OCI-M1 (cell line): ENCODE data around the gene NKRF.
A peak's percentile ranks its signal among the peaks of the same experiment; 100 is the strongest.

ENCODE experiments used
- DNase-seq: peaks from one replicate; lab custom pipeline; 2025; lab: John Stamatoyannopoulos, UW

The NKRF gene

DNA sequence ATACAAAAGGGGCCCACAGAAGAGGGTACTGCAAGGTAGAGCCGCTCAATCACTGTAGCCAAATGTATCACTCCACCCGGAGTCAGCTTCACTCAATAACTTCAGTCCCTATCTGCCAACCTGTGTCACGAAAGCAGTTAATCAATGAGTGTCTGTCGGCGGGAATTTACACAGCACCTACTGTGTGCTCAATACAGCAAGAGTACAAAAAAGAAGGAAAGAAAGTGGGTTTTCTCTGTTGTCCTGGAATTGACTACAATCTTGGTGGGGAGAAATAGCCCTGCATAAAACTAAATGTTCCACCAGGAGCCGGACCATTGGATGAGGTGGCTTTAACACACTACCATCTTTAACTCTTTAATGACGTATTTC lies 780 bp upstream of the NKRF start:
- no peak for DNase-seq

- peak; percentile 28 for DNase-seq
These were observed 552 bp downstream of the NKRF start for GRCh38 chrX:119605464-119606279.

DNA sequence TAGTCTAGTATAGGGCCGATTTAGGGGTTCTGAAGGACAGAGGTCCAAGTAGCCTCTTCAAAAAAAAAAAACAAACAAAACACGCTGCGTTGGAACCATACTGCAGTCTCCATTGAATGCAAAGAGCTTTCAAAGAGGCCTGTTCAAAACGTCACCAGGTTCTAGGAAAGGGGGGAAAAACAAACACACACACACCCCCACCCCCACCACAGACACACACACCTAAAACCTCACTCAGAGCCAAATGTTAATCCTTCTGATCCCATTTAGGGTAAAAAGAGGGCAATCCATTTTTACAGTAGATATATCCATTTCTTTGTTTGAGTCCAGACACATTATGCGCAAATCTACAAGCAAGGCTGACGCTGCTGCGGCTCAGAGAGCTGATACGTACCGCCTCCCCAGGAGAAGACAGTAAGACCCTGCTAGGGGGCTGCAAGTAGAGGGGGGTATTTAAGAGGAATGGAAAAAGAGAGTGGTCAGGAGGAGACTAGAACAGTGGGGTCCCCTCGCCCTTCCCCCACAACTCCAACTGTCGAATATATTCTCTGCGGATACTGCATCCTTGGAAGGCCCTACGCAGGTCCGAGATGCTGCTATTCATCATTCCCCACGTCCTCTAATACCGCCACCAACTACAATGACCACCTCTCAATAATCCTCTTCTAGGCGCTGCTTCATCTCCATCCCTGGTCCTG lies 1.3 kb downstream of the NKRF start:
- DNase-seq: no peak

DNA sequence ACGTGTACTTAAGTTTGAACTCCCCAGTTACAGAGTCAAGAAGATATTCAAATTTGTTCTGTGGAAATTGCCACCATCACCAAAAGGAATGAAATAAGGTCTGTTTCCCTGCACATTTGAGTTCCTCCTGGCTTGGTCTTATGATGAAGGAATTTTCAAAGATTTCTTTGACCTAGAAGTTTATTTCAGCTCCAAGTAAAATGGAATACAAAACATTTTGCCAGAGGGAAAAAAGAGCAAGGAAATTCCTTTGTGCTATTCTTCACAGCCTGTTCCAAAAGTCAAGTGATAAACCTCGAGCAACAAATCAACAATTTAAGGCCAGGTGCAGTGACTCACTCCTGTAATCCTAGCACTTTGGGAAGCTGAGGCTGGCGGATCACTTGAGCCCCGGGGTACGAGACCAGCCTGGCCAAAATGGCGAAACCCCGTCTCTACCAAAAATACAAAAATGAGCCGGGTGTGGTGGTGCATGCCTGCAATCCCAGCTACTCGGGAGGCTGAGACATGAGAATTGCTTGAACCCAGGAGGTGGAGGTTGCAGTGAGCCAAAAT lies 3.4 kb downstream of the NKRF start:
- DNase-seq: no peak

DNA sequence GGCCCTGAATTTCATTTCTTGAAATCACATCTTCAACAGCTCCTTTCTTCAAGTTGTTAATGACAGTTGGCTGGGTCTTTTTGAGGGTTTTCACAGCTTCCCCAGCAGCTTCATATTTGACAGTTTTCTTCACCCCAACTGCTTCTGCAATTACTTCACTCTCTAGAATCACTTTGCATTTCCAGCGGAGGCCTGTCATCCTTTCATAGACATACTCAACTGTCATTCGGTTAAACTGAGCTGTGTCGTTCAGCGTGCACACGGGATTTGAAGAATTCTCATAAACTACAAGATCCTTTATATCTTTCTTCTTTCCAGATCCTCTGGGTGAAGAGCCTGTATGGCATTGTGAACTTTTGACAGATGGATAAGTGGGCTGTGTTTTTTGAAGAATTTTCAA lies 16.4 kb downstream of the NKRF start:
- DNase-seq: no peak

DNA sequence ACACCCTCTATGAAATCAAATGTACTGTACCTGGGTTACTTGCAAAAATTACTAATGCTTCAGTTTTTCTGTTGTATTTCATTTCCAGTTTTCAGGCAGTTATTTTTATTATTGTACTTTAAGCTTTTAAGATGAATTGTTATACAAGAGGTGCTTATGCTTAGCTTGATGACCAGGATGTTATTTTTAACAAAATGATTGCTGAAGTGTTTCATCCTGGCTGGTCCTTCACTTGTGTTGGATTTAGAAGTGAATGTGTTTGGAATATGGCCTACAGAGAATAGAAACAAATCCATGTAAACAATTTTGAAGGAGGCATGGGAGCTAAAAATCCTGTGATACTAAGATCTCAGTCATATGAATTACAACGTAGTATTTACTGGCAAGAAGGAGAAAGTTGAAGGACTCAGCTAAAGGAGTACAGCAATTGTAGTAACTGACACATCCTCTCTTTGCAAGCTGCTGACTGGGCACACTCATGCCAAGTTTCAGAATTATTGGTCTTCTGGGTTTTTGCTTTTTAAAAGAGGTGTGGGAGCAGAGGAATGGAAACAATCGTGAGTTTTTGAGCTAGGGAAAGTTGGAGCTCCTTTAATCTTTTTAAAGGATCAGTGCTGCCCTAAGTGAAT lies 22.7 kb downstream of the NKRF start:
- DNase-seq: no peak

DNA sequence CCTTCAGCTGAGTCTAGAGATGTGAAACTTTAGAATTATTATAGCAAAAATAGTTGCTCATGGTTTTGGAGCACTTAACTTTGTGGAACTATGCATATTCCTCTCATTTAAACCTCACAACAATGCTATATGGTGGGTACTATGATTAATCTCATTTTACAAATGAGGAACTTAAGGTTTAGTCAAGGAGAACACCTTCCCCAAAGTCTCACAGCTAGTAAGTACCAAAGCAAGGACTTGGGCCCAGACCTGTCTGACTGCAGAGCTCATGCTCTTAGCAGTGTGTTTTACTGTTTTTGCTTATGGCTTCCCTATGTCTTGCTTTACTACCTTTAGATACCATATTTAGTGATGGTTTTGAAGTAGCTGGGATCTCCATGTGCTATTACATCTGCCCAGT lies 26.8 kb downstream of the NKRF start:
- DNase-seq: no peak

- DNase-seq: peak; percentile 92
These were observed 31.6 kb downstream of the NKRF start, which contains the start of gene UBE2A for GRCh38 chrX:119574394-119575266. Gene UBE2A, plus strand, starts transcription at chrX:119574563. Its CDS starts 149 bp downstream, at chrX:119574712.

DNA sequence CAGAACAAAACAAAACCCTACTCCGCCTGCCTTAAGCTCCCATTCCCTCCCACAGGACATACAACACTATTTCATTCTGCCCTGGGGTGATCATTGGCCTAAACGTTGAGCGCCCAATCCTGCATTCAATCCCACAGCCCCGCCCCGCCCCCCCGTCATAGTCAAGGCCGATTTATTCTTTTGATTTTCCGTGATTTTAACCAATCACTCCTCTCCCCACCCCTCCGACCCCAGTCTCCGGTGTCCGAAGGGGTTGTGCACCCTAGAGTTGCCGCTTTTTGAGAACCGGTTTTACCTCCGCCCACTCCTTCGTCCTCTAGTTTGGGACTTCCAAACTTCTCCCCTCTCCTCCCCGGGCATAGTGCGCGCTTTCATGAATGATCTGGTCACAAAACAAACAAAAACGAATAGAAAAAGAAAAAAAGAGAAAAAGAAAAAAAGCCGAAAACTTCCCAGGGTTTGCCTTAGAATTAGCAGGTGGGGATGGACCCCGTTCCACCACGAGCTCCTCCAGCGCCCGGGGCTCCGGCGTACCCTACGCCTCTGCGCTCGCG lies 32.3 kb downstream of the NKRF start:
- peak; percentile 63 for DNase-seq

- DNase-seq: peak; percentile 21
These were observed 33.0 kb downstream of the NKRF start for GRCh38 chrX:119573222-119573621.

- no peak for DNase-seq
These were observed 35.8 kb downstream of the NKRF start for GRCh38 chrX:119570351-119570835.

- DNase-seq: peak; percentile 95
These were observed 41.0 kb downstream of the NKRF start, which contains the start of gene STEEP1 for GRCh38 chrX:119565107-119565663. Gene STEEP1, minus strand, starts transcription at chrX:119565409. Its CDS starts 54 bp downstream, at chrX:119565355.

DNA sequence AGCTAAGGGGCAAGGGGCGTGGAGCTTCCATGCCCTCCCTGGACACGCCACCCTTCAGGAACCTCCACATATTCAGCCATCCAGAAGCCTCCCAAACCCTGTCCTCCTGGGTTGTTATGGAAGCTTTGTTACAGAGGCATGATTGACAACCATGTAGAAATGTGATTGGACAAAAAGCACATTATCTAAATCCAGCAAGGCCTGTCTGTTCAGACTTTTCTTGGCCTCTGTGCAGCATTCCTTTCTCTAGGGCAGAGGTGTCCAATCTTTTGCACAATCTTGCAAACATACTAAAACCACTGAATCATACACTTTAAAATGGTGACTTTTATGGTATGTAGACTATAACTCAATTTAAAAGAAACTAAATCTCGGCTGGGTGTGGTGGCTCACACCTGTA lies 53.7 kb downstream of the NKRF start:
- DNase-seq: no peak

DNA sequence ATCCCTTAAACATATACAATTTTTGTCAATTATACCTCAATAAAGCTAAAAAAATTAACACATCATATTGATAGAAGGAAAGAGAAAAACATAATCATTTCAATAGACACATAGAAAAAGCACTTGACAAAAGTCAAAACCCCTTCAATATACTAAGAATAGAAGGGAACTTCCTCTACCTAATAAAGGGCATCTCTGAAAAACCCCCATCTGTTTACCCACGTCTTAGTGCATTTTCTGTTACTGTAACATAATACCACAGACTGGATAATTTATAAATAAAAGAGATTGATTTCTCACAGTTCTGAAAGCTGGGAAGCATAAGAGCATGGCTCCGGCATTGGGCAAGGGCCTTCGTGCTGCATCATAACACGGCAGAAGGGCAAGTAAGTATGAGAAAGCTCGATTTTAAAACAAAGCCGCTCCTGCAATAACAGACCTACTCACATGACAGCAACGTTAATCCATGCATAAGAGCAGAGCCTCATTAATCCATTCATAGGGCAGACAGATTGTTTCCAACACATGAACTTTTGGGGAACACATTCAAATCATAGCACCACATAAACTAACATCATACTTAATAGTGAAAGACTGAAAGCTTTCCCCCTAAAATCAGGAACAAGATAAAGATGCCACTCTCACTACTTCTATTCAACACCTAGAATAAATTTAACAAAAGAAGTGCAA lies 56.8 kb downstream of the NKRF start:
- no peak for DNase-seq

DNA sequence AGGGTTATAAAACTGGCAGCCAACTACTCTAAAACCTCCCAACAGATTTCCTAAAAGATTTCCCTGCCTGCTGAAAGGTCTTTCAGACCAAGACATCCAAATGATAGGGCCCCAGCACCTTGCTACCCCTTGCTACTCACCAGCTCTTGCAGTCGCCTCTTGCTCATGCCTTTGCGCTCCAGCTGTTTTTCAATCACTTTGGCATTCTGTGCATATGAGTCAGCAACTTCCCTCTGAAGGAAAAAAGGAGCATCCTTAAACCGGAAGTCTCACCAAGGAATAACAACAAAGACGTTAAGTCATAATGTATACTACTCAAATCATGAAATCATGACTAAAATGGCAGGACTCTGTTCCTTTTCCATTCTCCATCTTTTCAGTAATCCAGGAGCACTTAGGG lies 65.0 kb downstream of the NKRF start:
- DNase-seq: no peak

DNA sequence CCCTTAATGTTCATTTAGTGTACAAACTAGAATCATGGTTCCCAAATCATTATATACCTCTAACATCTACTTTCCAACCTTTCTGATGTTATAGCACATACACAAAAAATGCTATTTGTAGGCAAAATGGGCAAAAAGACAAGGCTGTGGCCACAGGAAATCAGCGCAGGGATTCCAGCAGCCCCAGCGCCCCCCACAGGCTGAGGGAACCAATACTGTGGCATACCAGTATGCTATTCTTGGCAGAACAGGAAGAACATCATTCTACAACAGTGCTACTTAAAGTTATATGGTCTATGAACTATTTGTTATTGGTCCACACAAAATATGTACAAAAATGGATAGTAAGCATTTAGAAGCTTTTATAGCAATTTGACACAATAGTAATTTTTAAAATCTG lies 66.4 kb downstream of the NKRF start:
- DNase-seq: peak; percentile 2
